Stimulated activated CD4-positive, alpha-beta T cell treated with anti-CD3 and anti-CD28 coated beads, TNF-alpha, amount 100 ng/mL, for 24 hours (primary cell): Measurements from ENCODE around the gene PRKD2.
A peak's percentile ranks its signal among the peaks of the same experiment; 100 is the strongest.

Source experiments
- DNase-seq, 3 experiments: peaks; one replicate each; pipeline ENCODE4 v3.0.0-alpha.2; 2020; ENCODE audit warnings: low read depth in 3 of 3

Gene PRKD2

DNA sequence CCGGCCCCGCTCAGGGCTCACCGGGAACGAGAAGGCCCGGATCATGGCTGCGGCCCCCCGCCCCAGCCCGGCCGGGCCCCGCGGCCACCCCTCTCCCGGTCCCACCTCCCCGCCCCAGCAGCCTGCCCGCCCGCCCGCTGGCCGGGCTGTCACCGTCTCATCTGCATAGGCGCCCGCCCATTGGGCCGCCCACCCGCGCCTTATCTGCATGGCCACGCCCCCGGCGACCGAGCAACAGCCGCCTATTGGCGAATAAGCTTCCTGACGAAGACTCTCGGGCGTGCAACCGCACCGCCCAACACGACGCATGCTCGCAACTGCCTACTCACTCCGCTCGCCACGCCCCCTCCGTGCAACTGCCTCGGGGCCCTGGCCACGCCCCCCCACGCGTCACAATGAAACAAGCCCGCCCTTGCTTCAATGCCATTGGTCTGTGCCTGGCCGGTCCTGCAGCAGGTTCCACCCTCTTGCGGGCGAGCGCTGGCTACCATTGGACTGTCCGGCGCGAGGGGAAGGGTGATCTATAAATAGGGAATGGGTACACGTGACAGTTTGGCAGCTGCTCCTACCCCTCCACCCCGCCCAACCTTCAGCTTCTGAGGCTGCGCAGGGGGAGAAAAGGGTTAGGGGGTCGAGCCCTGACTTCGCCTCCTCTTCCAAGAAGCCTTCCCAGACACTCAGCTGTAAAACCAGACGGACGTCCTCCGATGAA, 55.7 kb downstream of the PRKD2 start, which contains the start of gene DACT3:
Gene DACT3 (minus strand): TSS at position 163 of the 712 bp plus-strand sequence. CDS start 118 bp downstream, at position 45.
- DNase-seq: peak; percentile 99 to 100 (median 100)

DNA sequence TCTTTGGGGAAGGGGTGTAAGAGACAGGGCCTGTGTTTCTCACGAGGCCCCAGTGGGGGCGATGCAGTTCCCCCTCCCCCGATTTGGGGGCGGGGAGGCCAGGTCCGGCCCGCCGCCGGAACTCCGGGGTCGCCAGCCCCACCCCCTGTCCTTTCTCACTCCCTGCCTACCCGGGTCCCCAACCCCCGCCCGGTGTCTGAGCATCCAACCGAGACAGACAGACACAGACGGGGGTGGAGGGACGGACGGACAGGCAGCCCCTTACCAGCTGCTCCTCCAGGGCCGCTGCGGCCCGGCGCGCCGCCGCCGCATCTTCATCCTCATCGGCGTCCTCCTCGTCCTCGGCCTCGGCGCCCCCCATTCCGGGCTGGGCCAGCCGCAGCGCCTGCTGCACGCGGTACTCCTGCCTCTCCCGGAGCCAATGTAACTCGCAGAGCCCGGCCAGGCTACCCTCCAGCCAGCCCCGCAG, 56.3 kb downstream of the PRKD2 start:
- peak in 1 of 3 experiments; percentile 12 for DNase-seq

DNA sequence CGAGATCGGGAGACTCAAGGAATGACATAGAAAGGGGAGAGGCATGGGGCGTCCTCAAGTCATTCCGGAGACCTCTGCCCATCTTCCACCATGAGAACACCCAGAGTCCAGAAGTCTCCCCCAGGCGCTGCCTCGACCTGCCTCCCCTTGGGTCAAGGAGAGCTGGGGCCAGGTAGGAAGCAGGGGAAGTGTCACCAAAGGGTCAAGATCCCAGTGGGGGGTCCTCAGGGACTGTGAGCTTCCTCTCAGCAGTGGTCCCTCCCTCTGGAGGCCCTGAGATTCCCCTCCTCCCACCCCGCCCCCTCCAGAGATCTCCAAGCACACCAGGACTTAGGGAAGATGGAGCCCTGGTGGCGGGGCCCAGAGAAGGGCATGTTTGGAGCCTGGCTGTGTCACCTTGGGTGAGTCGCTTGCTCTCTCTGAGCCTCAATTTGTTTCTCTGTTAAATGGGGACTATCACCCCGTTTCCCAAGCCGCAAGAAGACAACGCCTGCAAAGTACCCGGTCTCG, 56.9 kb downstream of the PRKD2 start:
- DNase-seq: no peak

DNA sequence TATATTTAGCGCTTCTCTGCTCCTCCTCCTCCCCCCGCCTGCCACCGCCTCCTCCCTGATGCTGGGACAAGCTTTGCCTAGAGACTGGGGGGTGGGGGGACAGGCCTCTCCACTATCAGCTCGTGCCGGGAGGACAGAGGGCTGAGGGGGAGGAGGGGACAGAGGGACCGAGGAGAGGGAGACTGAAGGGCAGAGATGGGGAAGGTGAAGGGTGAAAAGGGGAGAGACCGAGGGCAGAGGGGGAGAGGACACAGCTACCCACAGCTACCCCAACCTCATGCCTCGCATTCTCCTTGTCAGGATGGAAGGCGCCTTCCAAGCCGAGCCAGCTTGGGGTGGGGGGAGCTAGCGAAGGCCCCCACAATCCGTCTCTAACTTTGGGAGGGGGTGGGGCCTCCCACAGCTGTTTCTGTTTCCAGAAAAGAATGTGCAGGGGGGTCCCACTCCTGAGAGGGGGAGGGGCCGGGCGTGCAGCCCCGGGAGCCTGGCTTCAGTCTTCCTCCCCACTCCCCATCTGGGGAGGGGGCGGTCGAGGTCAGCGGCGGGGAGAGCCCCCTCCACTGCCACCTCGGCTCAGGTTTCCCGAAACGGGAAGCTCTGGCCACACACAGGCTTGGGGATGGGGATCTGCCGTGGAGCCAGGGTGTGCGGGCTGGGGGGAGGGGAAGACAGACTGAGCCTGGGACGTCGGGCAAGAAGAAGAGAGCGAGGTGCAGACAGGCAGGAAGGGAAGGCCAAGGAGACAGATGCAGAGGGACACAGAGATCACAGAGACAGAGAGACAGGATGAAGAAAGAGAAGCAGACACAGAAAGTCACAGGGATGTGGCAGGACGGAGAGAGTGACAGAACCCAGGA, 57.5 kb downstream of the PRKD2 start:
- DNase-seq: no peak

DNA sequence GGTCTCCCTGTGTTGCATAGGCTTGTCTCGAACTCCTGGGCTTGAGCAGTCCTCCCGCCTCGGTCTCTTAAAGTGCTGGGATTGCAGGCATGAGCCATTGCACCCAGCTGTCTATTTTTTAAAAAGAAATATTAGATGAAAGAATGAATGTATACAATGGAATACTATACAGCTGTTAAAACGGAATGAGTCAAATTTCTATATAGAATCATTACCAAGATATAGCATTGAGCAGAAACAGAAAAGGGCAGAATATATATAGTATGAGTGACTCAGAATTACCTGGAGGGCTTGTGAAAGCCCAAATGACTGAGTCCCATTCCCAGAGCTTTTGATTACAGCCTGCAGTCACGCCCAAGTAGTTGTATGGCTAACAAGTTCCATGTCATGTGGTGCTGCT, 60.4 kb downstream of the PRKD2 start:
- no peak for DNase-seq

DNA sequence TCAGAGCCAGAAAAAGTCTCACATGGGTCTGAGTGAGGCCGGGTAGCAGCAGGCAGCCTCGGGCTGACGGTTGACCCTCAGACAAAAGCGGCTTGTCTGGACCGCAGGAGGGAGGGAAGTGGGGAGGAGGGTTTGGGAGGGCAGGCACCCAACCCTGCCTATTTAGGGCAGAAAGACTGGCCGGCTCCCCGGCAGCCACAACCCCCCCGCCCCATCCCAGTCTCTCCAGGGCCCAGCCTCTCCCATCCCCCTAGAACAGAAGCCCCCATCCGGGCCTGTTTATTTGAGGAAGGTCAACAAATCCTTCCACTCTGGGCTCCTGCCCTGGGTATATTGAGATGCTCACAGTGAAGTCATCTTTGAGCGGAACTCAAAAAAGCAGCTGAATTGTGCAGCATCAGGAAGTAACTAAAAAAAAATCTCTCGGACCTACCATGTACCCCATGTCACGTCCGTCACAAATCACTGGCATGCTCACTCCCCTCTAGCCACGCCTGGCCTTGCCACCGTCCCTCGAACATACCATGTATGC, 62.2 kb downstream of the PRKD2 start:
- DNase-seq: no peak

DNA sequence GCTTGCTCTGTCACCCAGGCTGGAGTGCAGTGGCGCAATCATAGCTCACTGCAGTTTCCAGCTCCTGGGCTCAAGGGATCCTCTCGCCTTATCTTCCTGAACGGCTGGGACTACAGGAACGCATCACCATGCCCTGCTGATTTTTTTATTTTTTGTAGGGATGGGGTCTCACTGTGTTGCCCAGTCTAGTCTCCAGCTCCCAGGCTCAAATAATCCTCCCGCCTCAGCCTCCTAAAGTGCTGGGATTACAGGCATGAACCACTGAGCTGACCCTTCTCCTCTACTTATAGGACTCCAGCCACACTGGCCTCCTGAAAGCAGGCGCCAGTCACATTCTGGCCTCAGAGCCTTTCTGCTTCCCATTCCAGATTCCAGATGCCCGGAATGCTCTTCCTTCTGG, 66.5 kb downstream of the PRKD2 start:
- no peak for DNase-seq

DNA sequence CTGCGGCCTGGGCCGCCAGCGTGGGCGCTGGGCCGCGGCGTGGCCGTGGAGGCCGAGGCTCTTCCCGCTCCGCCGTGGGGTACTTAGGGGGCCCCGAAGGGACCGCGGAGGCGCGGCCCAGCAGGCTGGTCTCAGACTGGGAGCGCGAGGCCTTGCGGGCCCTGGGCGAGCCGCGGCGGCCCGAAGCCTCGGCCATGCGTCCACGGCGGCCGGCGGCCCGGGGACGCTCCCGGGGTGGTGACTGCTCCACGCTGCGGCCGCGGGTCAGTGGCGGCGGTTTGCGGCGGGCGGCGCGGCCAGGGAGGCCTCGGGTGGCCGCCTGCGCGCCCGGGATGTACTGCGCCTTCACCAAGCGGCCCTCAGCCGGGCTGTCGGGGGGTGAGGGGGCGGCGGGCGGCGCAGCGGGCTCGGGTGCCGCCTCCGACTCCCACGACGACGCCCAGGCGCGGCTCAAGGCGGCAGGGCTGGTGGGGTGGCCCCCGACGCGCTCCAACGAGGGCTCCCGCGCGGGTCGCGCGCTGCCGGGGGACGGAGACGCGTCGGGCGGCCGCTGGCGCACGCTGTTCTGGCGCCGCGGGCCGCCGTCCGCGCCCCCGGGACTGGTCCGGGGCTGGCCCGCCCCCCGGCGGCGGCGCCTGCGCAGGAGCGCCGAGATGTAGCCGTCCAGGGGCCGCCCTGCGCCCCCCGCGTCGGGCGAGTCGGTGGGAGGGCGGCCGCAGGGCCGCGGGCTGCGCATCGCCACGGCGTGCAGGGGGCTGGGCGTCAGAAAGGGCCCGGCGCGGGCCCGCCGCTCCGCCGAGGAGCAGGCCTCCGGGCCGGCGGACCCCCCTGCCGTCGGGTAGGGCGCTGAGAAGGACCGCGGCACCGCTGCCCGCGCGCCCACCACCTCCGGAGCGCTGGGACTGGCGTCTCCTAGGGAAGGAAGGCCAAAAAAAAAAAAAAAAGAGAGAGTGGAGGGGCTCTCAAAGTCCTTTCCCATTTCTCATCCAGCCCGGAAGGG, 67.7 kb downstream of the PRKD2 start:
- DNase-seq: no peak

DNA sequence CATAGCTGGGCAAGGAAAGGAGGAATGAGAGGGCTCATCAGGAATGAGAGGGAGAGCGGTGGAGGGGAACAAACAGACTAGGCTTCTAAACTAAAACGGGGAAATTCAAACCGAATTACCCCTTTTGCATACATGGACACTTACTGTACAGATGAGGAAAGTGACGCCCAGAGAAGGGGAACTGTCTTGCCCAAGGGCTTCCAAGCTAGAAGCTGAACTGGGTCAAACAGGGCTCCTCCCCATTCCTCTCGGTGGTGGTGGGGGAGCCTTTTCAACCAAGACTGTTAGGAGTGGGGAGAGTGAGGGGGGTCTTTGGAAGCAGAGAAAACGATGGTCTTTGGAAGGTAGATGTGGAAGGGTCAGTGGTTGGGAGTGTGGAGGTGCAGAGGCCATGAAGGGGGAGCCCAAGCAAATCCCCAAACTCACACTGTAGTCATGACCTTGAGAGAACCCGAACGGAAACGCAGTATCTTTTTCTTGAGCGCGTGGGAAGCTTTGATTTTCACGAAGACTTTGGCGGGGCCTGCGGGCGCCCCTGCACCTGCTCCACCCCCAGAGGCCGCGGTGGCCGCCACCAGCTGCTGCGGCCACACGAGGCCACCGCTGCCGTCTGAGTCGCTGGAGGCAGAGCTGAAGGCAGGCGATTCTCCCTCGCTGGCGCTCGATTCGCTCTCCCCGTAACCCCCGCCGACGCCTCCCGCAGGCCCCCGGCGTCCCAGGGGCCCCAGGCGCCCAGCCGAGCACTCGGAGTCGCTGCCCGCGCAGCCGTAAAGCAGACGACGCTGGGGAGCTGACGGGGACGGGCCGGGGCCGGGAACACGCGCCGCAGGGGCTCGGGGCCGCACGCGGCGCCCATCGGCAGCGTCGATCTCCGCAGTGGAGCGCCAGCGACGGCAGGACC, 68.6 kb downstream of the PRKD2 start:
- no peak for DNase-seq

DNA sequence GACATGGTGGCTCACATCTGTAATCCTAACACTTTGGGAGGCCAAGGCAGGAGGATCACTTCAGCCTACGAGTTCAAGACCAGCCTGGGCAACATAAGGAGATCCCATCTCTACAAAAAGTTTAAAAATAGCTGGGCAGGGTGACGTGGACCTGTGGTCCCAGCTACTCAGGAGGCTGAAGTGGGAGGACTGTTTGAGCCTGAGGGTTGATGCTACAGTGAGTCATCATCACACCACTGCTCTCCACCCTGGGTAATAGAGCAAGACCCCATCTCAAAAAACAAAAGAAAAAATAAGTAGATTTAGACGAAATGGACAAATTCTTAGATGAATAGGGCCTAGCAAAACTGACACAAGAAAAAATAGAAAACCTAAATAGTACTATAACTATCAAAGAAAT, 70.5 kb downstream of the PRKD2 start:
- no peak for DNase-seq

DNA sequence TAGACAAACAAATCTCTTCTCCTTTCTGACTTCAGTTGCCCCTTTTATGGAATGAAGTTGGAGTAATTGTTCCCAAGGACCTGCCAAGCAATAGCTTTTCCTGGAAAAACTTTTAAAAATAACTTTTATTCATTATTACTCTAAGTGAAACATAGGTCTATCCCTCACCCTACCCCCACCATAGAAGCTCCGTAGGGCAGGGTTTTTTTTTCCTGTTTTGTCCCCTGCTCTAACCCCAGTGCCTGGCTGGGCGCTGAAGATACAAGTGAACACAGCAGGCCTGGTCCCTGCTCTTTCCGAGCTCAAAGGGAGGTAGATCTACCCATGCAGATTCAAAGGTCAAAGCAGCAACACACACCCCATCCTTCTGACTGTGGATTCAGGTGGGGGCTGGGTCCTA, 72.2 kb downstream of the PRKD2 start:
- DNase-seq: no peak

DNA sequence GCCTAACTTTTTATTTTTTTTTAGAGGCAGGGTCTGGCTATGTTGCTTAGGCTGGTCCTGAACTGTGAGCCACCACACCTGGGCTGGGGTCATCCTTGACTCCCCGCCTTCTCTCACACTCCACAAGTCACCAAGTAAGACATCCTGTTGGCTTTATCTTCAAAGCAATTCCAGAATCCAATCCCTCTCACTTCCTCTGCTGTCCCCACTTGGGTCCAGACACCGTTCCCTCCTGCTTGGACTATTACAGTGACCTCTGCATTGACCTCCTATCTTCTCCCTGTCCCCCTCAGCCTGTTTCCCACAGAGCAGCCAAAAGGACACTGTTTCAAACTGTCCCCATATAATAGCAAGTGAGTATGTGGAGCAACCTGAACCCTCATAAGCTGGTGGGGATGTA, 76.3 kb downstream of the PRKD2 start:
- DNase-seq: no peak

DNA sequence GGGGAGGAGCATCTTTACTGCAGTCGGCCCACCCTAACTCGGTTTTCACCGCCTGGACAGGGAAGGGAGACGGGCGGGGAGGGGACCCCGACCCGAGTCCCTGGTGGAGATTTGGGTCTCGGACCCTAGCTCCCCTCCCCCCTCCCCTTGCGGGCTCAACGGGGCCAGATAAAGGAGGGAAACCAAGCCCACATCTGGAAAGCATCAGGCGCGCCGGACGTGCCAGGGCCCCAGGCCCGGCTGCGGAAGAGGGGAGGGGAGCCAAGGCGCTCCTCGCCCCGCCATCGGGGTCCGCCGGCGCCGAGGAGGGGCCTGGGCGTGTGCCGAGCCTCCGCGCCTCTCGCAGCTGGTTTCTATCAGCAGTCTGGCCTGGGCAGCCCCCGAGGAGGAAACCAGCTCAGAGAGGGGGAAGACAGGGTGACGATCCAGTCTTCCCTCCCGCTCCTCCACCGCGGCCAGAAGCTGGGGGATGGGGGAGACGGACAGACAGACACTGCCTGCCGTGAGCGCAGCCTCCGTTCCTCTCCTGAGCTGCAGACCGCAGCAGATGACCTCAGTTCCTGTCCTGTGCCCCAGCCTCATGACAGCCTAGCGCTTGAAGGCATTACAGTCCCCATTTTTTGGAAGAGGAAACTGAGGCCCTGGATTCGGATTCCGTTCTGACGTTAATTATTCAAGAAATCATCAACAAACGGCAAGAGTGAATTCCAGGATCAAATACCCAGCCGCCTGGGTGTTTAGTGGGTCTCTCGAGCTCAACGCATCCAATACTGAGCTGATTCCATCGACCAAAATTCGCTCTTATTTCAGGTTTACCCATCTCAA, 77.3 kb downstream of the PRKD2 start:
- DNase-seq: no peak

DNA sequence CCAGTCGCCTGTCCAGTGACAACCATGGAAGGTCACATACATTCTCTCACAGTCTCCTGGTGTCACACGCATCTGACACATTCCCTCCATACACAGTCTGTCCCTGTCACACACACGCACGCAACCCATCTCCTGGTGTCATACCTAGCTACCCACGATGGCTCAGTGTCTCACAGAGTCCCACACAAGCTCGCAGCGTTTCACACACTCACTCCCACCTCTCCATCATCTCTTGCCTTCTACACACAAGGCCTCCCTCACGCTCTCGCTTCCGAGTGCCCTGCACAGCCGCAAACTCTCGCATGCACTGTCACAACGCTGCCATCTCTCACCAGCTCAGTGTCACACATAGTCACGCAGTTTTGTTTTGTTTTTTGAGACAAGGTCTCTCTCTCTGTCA, 79.7 kb downstream of the PRKD2 start:
- no peak for DNase-seq

DNA sequence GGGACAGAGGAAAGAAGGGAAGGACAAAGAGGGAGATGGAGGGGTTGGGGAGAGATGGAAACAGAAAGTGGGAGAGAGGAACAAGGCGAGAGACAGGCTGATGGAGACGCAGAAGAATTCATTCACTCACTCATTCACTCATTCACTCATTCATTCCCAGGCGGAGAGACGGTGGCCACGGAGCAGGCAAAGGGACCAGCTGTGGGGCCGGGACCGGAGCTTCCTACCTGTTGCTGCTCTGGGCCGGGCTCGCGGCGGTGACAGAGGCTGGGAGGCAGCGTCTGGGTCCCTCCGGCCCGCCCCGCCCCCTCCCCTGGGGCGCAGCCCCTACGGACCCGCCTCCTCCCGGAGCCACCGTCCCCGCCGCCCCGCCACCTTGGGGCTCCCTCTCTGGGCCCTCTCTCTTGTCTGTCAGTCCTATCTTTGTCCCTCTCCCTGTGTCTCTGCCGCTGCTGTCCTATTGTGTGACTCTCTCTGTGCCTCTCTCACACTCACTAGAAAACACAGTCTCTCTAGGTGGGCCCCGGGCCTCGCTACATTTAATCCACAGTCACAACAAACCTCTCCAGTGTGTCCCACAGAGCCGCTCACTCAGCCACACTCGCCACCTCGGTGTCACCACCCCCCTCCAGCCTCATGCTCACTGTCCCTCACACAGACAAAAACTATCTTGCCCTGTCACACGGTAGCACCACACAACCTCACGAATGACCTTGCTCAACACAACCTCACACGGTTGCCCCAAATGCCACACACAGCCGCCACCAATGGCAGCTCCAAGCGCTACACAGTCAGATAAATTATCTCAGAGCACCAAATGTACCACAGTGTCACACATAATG, 80.8 kb downstream of the PRKD2 start, which contains the start of gene GNG8:
Gene GNG8 (minus strand): TSS at position 283 of the 842 bp plus-strand sequence. CDS start 1,520 bp downstream, outside the sequence.
- DNase-seq: no peak

DNA sequence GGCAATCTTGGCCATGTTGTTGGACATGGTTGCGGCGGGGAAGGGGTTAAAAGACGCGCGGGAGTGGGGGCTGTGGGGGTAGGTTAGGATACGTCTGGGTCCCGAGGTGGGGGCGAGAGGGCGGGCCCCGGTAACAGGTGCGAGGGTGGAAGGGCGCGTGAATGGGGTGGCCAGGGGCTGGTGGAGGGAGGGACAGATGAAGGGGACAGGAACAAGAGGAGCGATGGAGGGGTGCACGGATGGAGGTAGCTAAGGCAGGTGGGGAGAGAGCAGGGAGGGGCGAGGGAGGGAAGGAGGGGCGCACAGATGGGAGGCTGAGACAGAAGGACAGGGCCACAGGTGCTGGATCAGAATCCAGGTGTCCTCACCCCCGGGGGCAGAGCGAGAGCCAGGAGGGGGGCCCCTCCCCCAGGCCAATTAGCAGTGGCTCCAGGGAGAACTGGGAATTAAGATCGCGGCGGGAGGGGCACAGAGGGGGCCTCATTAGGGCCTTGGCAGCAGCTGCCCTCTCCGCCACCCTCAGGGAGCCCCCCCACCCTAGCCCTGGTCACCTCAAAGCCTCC, 82.2 kb downstream of the PRKD2 start:
- no peak for DNase-seq

DNA sequence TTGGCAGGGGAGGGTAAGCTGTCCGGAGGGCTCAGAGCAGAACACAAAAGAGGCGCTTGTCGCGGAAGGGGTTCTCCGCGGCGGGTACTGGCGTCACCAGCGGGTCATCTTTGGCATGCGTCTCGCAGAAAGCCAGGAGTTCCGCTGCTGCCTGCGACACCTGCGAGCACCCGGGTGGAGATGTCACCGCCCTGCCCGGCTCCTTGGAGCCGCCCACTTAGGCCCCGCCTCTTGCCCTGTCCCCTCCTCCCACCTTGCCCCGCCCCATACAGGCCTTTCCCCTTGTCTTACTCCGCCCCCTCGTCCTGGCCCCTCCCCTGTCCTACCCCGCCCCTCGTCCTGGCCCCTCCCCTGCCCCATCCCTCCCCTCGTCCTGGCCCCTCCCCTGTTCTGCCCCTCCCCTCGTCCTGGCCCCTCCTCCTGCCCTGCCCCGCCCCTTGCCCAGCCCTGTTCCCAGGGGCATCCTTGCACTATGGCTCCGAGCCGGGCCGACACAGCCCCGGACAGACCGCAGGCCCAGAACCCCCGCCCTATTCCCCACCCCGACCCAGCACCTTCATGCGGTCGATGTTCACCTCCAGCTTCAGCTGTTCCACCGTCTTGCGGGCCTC, 82.8 kb downstream of the PRKD2 start:
- DNase-seq: peak; percentile 88 to 97 (median 91)
